Ammon's horn (tissue), 1 donor: ENCODE measurements around the gene INSYN1.
A peak's percentile ranks its signal among the peaks of the same experiment; 100 is the strongest.
"Not testable (repeated sequence)": the region's sequence is repeated elsewhere in the genome, so short reads cannot be mapped to it uniquely, and the experiment has no call there.

Experiments used
- DNase-seq: peaks from one replicate; pipeline ENCODE4 v3.0.0-alpha.2; 2016; ENCODE audit warnings: low spot score

The INSYN1 gene

DNA sequence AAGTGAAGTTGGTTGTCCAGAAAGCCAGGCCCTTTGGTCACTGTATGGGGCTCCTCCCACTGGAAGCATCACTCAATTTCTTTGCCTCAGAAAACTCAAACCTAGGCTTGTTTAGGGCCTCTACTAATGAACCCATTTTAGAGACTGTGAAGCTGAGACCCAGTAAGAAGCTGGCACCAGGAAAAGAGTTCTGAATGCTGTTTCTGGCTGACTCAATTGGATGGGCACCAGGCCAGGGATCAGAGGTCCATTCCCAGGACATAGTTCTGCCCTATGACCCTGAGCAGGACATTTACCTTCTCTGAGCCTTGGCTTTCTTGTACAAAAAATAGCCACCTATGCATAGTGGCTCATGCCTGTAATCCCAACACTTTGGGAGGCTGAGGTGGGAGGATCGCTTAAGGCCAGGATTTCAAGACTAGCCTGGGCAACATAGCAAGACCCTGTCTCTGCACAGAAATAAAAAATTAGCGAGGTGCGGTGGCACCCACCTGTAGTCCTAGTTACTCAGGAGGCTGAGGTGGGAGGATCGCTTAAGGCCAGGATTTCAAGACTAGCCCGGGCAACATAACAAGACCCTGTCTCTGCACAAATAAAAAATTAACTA, 38.4 kb downstream of the INSYN1 start:
- no peak for DNase-seq

DNA sequence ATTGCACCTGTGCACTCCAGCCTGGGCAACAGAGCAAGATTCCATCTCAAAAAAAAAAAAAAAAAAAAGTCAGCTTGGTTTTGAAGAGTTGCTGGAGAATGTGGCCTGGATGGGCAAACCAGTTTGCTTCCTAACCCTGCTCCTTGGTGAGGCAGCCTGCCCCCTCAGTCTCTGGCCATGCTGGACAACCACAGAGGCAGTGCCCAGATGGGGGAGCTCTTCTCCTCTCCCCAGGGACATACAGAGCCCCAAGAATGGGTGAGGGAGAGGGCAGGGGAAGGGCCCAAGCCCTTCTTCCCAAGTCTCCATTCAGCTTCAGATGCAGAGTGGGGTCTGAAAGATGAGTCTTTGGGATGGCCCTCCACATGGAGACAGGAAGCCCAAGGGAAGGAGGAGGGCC, 41.0 kb downstream of the INSYN1 start:
- no peak for DNase-seq

DNA sequence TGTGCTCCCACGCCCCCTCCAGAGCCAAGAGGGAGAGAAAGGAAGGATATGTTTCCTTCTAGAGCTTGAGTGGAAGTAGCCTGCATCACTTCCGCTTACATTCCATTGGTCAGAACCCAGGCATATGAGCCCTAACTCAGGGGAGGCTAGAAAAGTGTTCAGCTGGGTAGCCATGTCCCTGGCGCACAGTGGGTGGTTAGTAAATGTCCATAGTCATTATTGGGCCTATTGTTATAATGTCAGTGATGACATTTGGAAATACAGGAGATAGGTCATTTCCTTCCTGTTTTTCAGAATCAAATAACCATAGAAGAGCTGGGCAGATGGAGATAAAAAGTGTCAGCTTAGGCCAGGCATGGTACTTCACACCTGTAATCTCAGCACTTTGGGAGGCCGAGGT, 41.6 kb downstream of the INSYN1 start:
- DNase-seq: no peak

DNA sequence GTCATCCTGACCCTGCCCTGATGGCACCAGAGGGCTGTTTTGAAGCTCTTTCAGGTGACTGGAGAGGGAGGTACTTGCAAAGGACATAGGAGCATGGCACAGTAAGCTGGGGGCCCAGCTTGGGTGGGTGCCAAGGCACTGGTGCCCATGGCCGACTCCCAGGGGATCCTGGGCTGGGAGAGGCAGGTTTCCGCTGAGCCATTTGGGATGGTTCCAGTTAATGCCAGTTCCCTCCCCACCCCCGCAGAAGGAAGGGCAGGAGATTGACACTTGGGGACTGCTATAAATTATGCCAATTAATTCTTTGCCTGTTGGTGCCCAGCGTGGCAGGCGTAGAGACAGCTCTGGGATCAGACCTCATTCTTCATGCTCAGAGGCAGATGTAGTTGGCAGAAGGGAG, 42.8 kb downstream of the INSYN1 start:
- DNase-seq: no peak

DNA sequence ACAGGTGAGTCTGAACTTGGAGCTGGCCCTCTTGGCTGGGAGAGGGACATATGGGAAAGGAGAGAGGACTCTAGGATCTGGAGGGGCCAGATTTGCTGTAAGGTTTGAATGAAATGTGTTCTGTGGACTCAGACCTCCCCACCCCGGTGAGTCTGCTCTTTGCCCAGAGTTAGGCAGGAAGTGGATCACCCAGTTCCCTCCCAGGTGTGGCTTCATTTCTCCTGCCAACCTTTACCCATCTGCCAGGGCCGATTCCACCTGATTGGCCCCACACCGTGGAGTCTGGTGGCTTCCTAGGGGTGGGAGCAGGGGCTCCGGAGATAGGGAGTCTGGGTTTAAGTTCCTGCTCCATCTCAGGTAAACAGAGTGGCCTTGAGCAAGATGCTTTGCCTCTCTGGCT, 43.5 kb downstream of the INSYN1 start:
- no peak for DNase-seq

DNA sequence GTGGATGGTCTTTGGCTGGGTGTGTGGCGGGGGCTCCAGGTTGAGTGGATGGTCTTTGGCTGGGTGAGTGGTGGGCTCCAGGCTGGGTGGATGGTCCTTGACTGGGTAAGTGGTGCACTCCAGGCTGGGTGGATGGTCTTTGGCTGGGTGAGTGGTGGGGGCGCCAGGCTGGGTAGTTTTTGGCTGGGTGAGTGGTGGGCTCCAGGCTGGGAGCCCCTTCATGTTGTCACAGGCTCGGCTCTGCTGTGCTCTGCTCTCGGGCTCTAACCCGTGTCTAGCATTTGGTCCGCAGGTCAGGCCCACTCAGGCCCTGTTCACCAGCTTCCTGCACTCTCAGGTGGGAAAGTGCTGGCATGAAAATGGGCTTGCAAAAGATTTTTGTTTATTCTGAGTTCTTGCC, 43.9 kb downstream of the INSYN1 start:
- no peak for DNase-seq

DNA sequence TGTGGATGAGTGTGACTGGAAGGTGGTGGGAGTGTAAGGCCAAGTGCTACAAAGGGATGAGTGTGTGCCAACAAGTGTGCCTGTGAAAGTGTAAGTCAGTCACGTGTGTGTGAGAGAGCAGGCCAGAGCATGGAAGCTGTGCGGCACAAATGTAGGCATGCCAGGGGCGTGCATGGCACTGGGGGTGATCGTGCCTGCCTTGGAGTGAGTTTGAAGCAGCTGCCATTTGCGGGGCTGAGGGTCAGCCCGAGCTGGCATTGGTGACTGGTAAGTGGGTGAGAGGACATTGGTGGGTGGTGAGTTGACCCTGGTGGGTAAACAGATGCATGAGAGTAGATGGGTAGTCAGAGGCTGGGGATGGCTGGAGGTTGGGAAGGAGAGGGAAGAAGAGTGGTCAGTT, 44.5 kb downstream of the INSYN1 start:
- no peak for DNase-seq

DNA sequence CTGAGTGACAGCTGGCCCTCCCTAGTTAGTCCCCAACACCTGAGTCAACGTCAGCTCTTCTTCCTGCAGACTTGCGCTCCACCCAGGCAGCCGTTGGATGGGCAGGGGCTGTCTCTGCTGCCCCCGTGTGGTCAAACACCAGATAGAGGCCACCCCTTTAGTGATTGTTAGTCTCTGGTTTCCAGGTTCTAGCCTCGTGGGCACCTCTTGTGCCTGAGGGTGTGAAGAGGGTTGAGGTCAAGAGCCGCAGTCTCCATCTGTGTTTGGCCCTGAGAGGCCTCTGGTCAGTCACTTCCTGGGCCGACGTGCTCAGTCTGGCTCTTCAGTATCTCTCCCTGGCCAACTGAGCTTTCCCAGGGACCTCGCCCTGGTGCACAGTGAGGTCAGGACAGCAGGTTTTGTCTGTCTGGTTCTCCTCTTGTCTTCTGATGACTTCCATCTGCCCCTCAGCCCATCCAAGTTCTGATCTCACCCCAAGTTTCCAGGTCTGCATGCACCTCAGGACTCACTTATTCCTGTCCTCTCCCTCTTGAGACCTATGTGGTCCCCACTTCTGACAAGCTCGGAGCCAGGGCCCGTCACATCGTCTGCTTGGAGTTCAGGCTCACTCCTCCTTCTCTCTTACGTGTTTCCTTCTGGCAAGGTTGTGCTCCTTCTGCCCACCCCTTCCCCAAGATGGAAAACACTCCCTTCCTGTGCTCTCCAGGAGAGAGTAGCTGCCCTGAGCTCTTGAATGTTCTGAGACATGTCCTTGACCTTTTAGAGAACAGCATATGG, 48.1 kb downstream of the INSYN1 start:
- DNase-seq: peak; percentile 64

DNA sequence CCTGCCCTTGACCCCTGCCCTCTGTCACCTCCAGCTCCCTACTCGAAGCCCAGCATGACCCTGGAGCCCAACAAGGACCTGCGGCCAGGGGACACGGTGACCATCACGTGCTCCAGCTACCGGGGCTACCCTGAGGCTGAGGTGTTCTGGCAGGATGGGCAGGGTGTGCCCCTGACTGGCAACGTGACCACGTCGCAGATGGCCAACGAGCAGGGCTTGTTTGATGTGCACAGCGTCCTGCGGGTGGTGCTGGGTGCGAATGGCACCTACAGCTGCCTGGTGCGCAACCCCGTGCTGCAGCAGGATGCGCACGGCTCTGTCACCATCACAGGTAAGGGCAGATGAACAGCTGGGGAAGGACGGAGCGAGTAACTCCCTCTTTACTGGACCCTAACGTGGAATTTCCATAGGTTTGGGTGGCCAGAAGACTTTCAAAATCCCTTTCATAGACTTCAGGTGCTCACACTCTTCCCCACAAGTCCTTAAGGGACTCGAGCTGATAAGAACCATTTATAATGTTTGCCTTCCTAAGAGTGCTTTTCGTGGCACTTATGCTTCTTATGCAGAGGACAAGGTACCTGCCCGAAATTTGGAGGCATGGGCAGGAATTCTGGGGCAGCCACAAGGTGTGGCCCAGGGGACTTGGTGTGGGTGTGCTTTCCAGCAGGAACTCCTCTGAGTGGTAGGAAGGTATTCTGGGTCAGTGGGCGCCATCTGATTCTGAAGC, 48.8 kb downstream of the INSYN1 start:
- not testable (repeated sequence) for DNase-seq

DNA sequence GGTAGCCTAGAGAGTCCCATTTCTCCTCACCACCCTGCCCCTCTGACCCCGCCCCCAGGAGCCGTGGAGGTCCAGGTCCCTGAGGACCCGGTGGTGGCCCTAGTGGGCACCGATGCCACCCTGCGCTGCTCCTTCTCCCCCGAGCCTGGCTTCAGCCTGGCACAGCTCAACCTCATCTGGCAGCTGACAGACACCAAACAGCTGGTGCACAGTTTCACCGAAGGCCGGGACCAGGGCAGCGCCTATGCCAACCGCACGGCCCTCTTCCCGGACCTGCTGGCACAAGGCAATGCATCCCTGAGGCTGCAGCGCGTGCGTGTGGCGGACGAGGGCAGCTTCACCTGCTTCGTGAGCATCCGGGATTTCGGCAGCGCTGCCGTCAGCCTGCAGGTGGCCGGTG, 49.5 kb downstream of the INSYN1 start:
- not testable (repeated sequence) for DNase-seq

DNA sequence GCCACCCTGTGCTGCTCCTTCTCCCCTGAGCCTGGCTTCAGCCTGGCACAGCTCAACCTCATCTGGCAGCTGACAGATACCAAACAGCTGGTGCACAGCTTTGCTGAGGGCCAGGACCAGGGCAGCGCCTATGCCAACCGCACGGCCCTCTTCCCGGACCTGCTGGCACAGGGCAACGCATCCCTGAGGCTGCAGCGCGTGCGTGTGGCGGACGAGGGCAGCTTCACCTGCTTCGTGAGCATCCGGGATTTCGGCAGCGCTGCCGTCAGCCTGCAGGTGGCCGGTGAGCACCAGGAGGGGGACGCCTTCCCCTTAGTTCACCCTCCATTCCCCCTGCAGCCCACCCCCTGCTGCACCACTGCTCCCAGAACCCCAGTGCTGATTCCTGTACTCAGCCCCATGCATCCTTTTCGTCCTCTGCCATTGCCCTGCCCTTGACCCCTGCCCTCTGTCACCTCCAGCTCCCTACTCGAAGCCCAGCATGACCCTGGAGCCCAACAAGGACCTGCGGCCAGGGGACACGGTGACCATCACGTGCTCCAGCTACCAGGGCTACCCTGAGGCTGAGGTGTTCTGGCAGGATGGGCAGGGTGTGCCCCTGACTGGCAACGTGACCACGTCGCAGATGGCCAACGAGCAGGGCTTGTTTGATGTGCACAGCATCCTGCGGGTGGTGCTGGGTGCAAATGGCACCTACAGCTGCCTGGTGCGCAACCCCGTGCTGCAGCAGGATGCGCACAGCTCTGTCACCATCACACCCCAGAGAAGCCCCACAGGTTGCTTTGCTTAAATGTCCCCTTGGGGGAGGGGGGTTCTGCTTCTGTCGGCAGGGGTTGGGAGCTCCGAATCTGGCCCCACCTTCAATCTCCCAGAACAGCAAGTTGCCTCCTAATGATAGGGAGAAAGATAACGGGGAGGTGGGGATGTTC, 50.6 kb downstream of the INSYN1 start:
- DNase-seq: not testable (repeated sequence)

DNA sequence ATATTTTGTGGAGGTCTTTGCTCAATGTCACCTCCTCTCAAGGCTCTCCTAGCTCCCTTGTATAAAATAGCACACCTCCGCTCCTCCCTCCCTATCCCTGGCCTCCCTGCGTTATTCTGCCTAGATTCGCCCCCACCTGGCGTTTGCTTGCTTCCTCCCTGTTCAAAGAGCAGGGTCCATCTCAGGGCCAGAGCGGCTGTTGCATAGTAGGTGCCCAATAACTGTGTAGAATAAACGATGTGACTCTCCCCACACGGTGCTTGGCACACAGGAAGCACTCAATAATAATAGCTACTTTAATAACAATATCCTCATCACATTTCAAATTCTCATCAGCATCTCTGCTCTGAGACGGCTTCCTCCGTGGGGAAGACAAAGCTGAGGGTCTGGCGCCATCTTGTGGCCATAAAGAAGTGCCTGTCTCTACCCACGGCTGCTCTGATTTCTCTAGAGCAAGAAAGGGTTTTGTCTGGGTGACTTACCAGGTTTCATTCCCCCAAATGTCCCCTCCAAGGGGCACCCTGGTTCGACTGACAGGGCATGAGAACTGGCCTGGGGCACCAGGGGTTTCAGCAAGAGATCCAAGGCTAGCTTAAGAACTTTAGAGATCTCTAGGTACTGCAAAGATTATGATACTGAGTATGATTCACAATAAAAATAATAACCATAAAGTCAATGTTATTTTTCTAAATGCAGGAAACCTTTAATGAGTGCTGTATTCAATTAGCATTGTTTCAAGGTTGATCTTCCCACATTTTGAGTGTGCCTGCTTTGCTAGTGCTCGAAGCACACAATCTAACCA, 52.9 kb downstream of the INSYN1 start:
- peak; percentile 94 for DNase-seq

DNA sequence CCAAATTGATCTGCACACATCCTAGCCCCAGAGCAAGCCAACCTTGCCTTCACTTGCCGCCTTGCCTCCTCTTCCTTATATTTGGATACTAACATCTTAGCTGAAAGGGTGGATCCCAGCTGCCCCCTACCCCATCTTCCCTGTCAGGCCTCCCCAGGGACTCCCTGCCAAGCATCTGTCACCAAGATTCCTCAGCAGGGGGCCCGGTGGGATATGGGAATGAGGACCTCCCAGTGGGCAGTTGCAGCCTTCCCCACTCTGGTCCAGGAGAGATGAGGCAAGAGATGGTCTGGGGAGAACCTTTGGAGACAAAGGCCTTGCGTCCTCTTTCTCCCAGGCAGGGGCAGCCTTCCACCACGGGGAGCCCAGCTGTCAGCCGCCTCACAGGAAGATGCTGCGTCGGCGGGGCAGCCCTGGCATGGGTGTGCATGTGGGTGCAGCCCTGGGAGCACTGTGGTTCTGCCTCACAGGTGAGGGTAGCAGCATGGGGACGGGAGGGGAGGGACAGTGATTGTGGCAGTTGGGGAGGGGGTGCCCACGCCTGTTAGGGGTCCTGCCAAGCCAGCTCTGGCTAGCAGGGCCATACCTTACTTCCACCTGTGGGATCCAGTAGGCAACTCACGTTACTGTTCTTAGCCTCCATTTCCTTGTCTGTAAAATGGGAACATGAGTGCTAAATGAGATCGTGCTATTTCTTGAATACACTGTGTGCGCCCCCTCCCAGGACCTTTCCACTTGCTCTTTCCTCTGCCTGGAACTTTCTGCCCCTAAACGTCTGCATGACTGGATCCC, 53.7 kb downstream of the INSYN1 start:
- no peak for DNase-seq

DNA sequence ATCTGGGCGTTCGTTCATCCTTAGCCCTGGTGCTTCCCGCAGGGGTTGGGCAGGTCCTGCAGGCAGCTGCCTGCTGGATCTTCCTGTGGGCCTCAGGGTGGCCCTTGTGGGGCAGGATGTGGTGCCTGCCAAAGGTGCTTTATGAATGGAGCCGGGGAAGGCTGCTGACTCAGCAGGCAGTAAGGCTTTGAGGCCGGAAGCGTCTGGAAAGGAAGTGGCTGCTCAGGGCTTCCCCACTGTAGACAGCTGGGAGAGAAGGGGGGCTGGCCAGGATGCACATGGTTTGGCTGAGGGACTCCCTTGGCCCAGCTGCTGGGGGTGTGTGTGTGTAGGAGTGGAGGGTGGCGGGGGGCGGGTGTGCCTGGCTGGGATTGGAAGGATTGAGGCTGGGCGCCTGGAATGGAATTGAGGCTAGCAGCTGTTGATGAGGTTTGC, 56.1 kb downstream of the INSYN1 start:
- DNase-seq: peak; percentile 86

DNA sequence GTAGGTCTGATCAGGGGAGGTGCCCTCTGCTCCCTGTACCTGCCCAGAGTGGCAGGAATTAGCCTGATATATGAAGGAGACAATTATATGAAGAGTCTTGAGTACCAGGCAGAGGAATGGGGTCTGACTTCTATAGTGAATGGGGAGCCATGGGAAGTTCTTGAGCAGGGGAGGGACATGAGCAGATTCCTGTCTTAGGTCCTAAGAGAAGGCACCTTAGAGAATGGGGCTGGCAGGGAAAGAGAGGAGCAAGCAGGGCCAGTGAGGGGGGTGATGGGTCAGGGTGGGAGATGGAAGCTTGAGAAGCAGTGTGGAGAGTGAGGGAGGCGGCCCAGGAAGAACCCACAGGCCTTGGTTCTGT, 56.5 kb downstream of the INSYN1 start:
- no peak for DNase-seq

DNA sequence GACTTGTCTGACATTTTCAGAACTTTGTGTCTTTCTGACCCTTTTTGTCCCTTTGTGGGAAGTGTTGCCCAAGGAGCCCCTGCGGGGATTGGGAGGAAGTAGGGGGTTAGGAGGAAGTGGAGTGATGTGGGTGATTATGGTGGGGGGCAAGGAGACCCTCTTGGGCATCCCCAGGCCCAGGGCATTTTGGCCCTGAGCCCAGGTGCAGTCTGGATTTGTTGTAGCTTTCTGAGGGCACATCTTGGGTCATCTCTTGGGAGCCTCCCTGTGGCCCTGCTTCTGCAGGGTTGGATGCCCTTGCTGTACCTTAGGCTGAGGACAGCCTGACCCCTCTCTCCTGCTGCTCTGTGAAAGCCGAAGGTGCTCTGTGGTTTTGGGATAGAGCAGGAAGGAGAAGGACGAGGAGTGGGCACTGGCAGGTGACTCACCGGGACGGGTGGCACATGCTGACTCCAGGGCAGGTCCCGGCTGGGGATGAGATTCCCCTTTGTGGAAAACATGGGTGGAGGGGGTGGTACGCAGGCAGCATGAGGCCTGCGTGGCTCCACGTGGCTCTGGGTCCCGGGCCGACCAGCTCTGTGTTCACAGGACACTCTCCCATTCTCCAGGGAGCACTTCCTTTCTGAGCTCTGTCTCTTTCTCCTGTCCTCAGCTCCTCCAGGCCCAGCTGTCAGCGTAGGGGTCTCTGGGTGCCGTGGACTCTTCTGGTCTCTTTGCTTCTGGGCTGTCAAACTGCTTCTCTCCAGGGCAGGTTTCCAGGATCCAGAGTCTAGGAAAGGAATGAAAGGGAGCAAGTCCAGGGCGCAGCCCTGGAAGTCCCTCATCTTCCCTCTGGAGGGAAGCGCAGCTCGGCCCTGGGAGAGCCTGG, 57.1 kb downstream of the INSYN1 start:
- no peak for DNase-seq

DNA sequence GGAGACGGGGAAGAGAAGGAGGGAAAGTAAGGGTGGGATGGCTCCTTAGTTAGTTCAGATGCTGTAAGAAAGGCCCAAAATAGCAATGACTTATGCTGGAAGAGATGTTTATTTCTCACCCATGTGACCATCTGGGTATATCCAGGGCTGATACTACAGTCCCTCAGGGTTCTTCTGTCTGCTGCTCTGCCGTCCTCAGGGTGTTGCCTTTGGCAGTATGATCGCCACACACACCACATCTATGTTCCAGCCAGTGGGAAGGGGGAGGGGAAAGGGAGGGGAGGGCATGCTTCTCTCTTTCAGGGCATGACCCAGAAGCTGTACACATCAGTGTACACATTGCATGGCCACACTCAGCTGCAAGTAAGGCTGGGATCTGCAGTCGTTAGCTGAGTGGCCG, 58.7 kb downstream of the INSYN1 start:
- no peak for DNase-seq

DNA sequence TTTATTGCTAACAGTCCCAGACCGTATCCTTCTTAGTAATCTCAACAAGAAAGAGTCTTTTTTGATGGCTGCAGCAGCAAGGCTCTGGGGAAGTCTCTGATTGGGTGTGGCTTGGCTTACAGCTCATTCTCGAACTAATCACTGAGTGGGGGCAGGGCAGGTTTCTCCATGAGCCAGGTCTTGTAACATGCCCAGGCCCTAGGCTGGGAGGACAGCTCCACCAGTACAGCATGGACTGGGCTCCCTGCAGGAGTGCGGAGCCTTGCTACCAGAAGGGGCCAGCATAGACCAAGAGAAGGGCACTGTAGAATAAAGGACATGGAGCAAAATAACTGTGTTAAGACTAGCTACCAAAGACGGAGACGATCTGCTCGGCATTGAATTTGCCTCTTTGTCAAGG, 61.8 kb downstream of the INSYN1 start:
- peak; percentile 31 for DNase-seq

DNA sequence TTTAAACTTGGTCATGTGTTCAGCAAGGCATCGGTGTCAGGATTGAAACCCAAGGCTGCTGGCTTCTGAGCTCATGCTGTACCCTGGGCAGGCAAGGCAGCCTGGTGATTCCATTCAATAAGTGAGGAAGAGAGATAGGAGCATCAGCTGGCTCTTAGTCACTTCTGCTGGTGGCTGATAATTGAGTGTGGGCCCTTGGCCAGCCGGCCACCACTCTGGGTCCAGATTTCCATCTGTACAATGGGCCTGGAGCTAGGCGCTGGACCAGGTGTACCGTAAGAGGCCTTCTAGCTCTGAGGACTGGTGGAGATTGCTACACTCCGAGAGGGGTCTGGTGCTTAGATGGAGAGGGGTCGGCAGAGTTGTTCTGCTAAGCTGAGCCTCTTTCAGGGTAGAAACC, 64.7 kb downstream of the INSYN1 start:
- DNase-seq: no peak
